H1 (cell line): ENCODE results near the gene TRIM40. TPM values are rescaled to one million over a fixed set of nuclear protein-coding genes. Genes with fewer than 3 reads are reported as not detected.

ENCODE experiments used
- ASH2L ChIP-seq: fragments of 200-600, 300-600 bp; sonication (generic); IDR thresholded peaks from one replicate; pipeline ENCODE4 v1.7.1; 2017; ENCODE audit warnings: low read length
- ATF3 ChIP-seq: IDR thresholded peaks from 2 replicates; pipeline ENCODE4 v1.6.1; 2011; ENCODE audit warnings: low read depth, mild to moderate bottlenecking, low read length; ENCODE audit not compliant: insufficient read depth
- BACH1 ChIP-seq: IDR thresholded peaks from 2 replicates; pipeline ENCODE4 v1.6.1; 2012; ENCODE audit warnings: low read length, improper control_type of control experiment
- BRCA1 ChIP-seq: IDR thresholded peaks from 2 replicates; pipeline ENCODE4 v1.6.1; 2012; ENCODE audit warnings: low read depth, low read length, improper control_type of control experiment
- CEBPB ChIP-seq: IDR thresholded peaks from 2 replicates; pipeline ENCODE4 v1.6.1; 2012; ENCODE audit warnings: low read depth, low read length
- CHD2 ChIP-seq: IDR thresholded peaks from 2 replicates; pipeline ENCODE4 v1.6.1; 2012; ENCODE audit warnings: low read length, improper control_type of control experiment
- CTCF ChIP-seq, 3 experiments: IDR thresholded peaks; 1 replicate in 2 of 3; 2 replicates in 1 of 3; pipeline versions ENCODE4 v1.5.1 to v1.6.1; 2011; ENCODE audit warnings: low read length in 3 of 3, mild to moderate bottlenecking in 3 of 3, inconsistent platforms in 2 of 3, low read depth in 1 of 3, moderate library complexity in 1 of 3; ENCODE audit not compliant: insufficient read depth in 1 of 3; ENCODE audit errors: control extremely low read depth in 1 of 3
- EGR1 ChIP-seq: IDR thresholded peaks from 2 replicates; pipeline ENCODE4 v1.6.1; 2011; ENCODE audit warnings: low read depth, low read length, borderline replicate concordance
- GABPA ChIP-seq: IDR thresholded peaks from 2 replicates; pipeline ENCODE4 v1.6.1; 2011; ENCODE audit warnings: mild to moderate bottlenecking, low read length, moderate library complexity, borderline replicate concordance; ENCODE audit not compliant: insufficient read depth
- HDAC2 ChIP-seq, 2 experiments: fragments of 300-600 bp in 1 of 2; sonication (generic) in 1 of 2; IDR thresholded peaks; 2 replicates each; pipeline ENCODE4 v1.6.1; 2011 to 2012; ENCODE audit warnings: low read depth in 2 of 2, low read length in 2 of 2, mild to moderate bottlenecking in 2 of 2, moderate library complexity in 2 of 2, borderline replicate concordance in 1 of 2, inconsistent platforms in 1 of 2
- HDAC6 ChIP-seq: IDR thresholded peaks from one replicate; pipeline ENCODE4 v1.7.1; 2012; ENCODE audit warnings: low read depth, mild to moderate bottlenecking, inconsistent platforms, low read length, moderate library complexity
- JUND ChIP-seq: IDR thresholded peaks from 2 replicates; pipeline ENCODE4 v1.6.1; 2011; ENCODE audit warnings: mild to moderate bottlenecking, improper control_type of control experiment, low read length
- KDM4A ChIP-seq: IDR thresholded peaks from one replicate; pipeline ENCODE4 v1.7.1; 2012; ENCODE audit warnings: low read depth, mild to moderate bottlenecking, moderate library complexity, low read length, inconsistent platforms; ENCODE audit not compliant: severe bottlenecking
- POLR2A ChIP-seq, 2 experiments: IDR thresholded peaks; 1 replicate in 1 of 2; 2 replicates in 1 of 2; pipeline ENCODE4 v1.6.1; 2011; ENCODE audit warnings: low read depth in 2 of 2, low read length in 2 of 2, mild to moderate bottlenecking in 2 of 2; ENCODE audit errors: control extremely low read depth in 1 of 2
- RAD21 ChIP-seq, 2 experiments: IDR thresholded peaks in 1 of 2; conservative IDR thresholded peaks in 1 of 2; 2 replicates each; pipeline ENCODE4 v1.6.1; 2011; ENCODE audit warnings: low read depth in 2 of 2, low read length in 2 of 2, improper control_type of control experiment in 1 of 2, inconsistent platforms in 1 of 2, mild to moderate bottlenecking in 1 of 2, moderate library complexity in 1 of 2
- RFX5 ChIP-seq: IDR thresholded peaks from 2 replicates; pipeline ENCODE4 v1.6.1; 2011; ENCODE audit warnings: low read depth, low read length, improper control_type of control experiment, borderline replicate concordance
- TAF1 ChIP-seq: IDR thresholded peaks from 2 replicates; pipeline ENCODE4 v1.6.1; 2011; ENCODE audit warnings: mild to moderate bottlenecking, low read depth, low read length
- TAF7 ChIP-seq: optimal IDR thresholded peaks from 2 replicates; pipeline ENCODE3; 2011; ENCODE audit warnings: low read depth, mild to moderate bottlenecking, inconsistent platforms, low read length, moderate library complexity, borderline replicate concordance
- TEAD4 ChIP-seq: IDR thresholded peaks from 2 replicates; pipeline ENCODE4 v1.6.1; 2012; ENCODE audit warnings: low read depth, low read length, inconsistent platforms, mixed read lengths
- polyA plus RNA-seq, 7 experiments: library from polyadenylated mRNA; depleted of rRNA in 3 of 7; stranded (reverse) in 5 of 7; unstranded in 2 of 7; fragments of >200 nt in 5 of 7; fragments of 200-250 nt in 2 of 7; gene quantifications; 1 replicate in 5 of 7; 2 replicates in 1 of 7; 4 replicates in 1 of 7; pipeline versions ENCODE4 v1.2.1 to v1.2.3, GENCODE V29; 2011 to 2013; ENCODE audit warnings: missing spikeins in 2 of 7, mixed read lengths in 2 of 7
- total RNA-seq: library from RNA; stranded (reverse); fragmentation: NEBNext Ultra II Directional; extraction: Animal tissue kit (Norgen Biotek cat#: 25700); gene quantifications from 2 replicates; pipeline ENCODE4 v1.2.1, GENCODE V29; 2021
- TF ChIP-seq, protein P1 (sequence below): IDR thresholded peaks from 2 replicates; pipeline ENCODE4 v1.6.1; 2012; ENCODE audit warnings: inconsistent platforms

TRIM40 gene
- total and polyA plus RNA-seq, 2 of the 8 experiments (the other 6 are each of a cell fraction or from before 2014, with no cell fraction given) = not detected

DNA sequence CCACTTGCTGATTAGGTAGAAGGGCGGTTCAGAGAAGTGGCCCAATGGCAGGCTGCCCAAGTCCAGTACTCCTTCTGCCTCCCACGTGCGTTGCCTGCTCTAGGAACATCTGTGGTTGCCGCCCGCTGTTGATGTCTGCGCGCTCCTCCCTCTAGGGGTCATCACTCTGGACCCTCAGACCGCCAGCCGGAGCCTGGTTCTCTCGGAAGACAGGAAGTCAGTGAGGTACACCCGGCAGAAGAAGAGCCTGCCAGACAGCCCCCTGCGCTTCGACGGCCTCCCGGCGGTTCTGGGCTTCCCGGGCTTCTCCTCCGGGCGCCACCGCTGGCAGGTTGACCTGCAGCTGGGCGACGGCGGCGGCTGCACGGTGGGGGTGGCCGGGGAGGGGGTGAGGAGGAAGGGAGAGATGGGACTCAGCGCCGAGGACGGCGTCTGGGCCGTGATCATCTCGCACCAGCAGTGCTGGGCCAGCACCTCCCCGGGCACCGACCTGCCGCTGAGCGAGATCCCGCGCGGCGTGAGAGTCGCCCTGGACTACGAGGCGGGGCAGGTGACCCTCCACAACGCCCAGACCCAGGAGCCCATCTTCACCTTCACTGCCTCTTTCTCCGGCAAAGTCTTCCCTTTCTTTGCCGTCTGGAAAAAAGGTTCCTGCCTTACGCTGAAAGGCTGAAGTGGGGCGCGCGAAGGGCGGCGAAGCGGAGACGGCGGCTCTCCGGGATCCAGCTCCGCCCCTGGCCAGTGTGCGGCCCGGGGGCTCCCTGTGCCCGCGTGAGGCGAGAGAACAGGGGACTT lies 35.9 kb downstream of the TRIM40 start (continued):
- peak; percentile 91 for TF ChIP-seq KDM4A
- 0 out of 2 replicates have a peak, but pooled peaks have one; percentile 50 for TF ChIP-seq CHD2
- TF ChIP-seq TEAD4 = 0 out of 2 replicates have a peak, but pooled peaks have one; percentile 35
- no peak for TF ChIP-seq BACH1
- no peak for TF ChIP-seq ATF3
- no peak for TF ChIP-seq POLR2A (IDR thresholded peaks at IDR 0.05; ENCODE audit: control extremely low read depth in 1 of 2, low read depth in 2 of 2, low read length in 2 of 2)
- no peak for TF ChIP-seq TAF7
- TF ChIP-seq ASH2L = peak; percentile 64
- TF ChIP-seq, protein P1, sequence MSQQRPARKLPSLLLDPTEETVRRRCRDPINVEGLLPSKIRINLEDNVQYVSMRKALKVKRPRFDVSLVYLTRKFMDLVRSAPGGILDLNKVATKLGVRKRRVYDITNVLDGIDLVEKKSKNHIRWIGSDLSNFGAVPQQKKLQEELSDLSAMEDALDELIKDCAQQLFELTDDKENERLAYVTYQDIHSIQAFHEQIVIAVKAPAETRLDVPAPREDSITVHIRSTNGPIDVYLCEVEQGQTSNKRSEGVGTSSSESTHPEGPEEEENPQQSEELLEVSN = peak; percentile 98
- no peak for TF ChIP-seq RFX5
- TF ChIP-seq JUND = no peak
- no peak for TF ChIP-seq HDAC6
- peak in 1 of 2 experiments; percentile 76; a peak in 2 of 4 replicates for TF ChIP-seq HDAC2 (IDR thresholded peaks at IDR 0.05; ENCODE audit: borderline replicate concordance in 1 of 2, low read depth in 2 of 2, low read length in 2 of 2)
- TF ChIP-seq TAF1 = 0 out of 2 replicates have a peak, but pooled peaks have one; percentile 20
- TF ChIP-seq RAD21 (IDR thresholded peaks at IDR 0.05 in 1 of 2, conservative IDR thresholded peaks at IDR 0.05 in 1 of 2; ENCODE audit: low read depth in 2 of 2, low read length in 2 of 2) = no peak; a peak in 1 of 4 replicates
- TF ChIP-seq CEBPB = no peak
- TF ChIP-seq EGR1 = no peak
- TF ChIP-seq BRCA1 = 0 out of 2 replicates have a peak, but pooled peaks have one; percentile 26
- no peak for TF ChIP-seq GABPA
- peak in 2 of 3 experiments; percentile 4 to 32; a peak in 1 of 4 replicates for TF ChIP-seq CTCF (IDR thresholded peaks at IDR 0.05; ENCODE audit: control extremely low read depth in 1 of 3, insufficient read depth in 1 of 3, low read depth in 1 of 3, low read length in 3 of 3)
